Nasal cavity respiratory epithelium epithelial cell of viscerocranial mucosa (primary cell): ENCODE data around the gene AMPD1. TPM values are rescaled to one million over a fixed set of nuclear protein-coding genes. Genes with fewer than 3 reads are reported as not detected.

Experiments used
- total RNA-seq: library from RNA; depleted of rRNA; stranded (reverse); fragments of >200 nt; gene quantifications from 2 replicates; pipeline ENCODE4 v1.2.3, GENCODE V29; 2014

The AMPD1 gene
- total RNA-seq = not detected in 2 replicates

GRCh38 chr1:114695430-114696058 is at the start of gene AMPD1:
Gene AMPD1 (minus strand): TSS chr1:114695546. CDS start chr1:114695471, 75 bp downstream.

GRCh38 chr1:114716304-114717170 is 21.2 kb upstream of the AMPD1 start, which contains the start of gene NRAS:
Gene NRAS (minus strand): TSS chr1:114716771. CDS start chr1:114716160, 611 bp downstream.

GRCh38 chr1:114669562-114670082 is 25.7 kb downstream of the AMPD1 start, which contains the start of gene DENND2C:
Gene DENND2C (minus strand): TSS chr1:114670049. CDS start chr1:114625984, 44,065 bp downstream.

Other genes with a start within 250 kb of the AMPD1 start
- gene TRIM33, start 184.3 kb downstream of the AMPD1 start, total RNA-seq = 22.9 and 40.3 TPM in 2 replicates
- 54.8 and 66.0 TPM in 2 replicates for gene BCAS2, start 113.9 kb downstream of the AMPD1 start, total RNA-seq
- gene DENND2C, start 25.5 kb downstream of the AMPD1 start, total RNA-seq = 26.8 and 40.0 TPM in 2 replicates
- gene NRAS, start 21.2 kb upstream of the AMPD1 start, total RNA-seq = 64.6 and 77.9 TPM in 2 replicates
- gene CSDE1, start 62.4 kb upstream of the AMPD1 start, total RNA-seq = 979 and 1,088 TPM in 2 replicates
- gene SIKE1, start 85.1 kb upstream of the AMPD1 start, total RNA-seq = 87.8 and 120 TPM in 2 replicates
- gene SYCP1, start 159.3 kb upstream of the AMPD1 start, total RNA-seq = not detected in 2 replicates